Right cardiac atrium (tissue), 5 donors: ENCODE measurements around the gene MRPL30. TPM values are rescaled to one million over a fixed set of nuclear protein-coding genes. Genes with fewer than 3 reads are reported as not detected.
"Not testable (repeated sequence)": the region's sequence is repeated elsewhere in the genome, so short reads cannot be mapped to it uniquely, and the experiment has no call there.

Source experiments
- ATAC-seq, 2 donors: fragments of 200-7000 bp; cut with Tn5 transposase; one replicate each; pipeline versions ENCODE4 v1.8.0 to v1.9.1; 2020; ENCODE audit warnings: moderate library complexity in 2 of 2, mild to moderate bottlenecking in 1 of 2
- DNase-seq, 3 donors: peaks; one replicate each; pipeline ENCODE4 v3.0.0-alpha.2; 2020
- H3K27ac ChIP-seq: one replicate; pipeline ENCODE4 v1.5.1; 2013; ENCODE audit warnings: mild to moderate bottlenecking, low read length, control low read depth, moderate library complexity
- H3K27me3 ChIP-seq: one replicate; pipeline ENCODE4 v1.6.1; 2013; ENCODE audit not compliant: control insufficient read depth, insufficient read depth
- H3K4me1 ChIP-seq: one replicate; pipeline ENCODE4 v1.6.1; 2013; ENCODE audit warnings: low read length; ENCODE audit not compliant: control insufficient read depth, insufficient read depth
- H3K4me3 ChIP-seq: one replicate; pipeline ENCODE4 v1.5.1; 2013; ENCODE audit warnings: low read length, control low read depth
- H3K9me3 ChIP-seq: one replicate; pipeline ENCODE4 v1.6.1; 2013; ENCODE audit warnings: low read length; ENCODE audit not compliant: control insufficient read depth
- WGBS: extraction: QIAGEN DNeasy Blood & Tissue Kit; methylation state at CpG from one replicate; pipeline ENCODE4 v1.1.7; 2013; 5-methylcytosine and 5-hydroxymethylcytosine counted together
- intact Hi-C, 4 donors: fragments of 100-400 bp; cut with DNase I; formaldehyde crosslinking; loops; one replicate each; pipeline versions ENCODE4 v1.11.0 to v1.14.0; 2022 to 2023
- polyA plus RNA-seq: library from polyadenylated mRNA; stranded (reverse); fragments of 200-250 nt; gene quantifications from one replicate; pipeline ENCODE4 v1.2.3, GENCODE V29; 2013
- total RNA-seq, 4 donors: library from RNA; stranded (reverse); fragmentation: NEBNext Ultra II Directional; extraction: Animal tissue kit (Norgen Biotek cat#: 25700); gene quantifications; one replicate each; pipeline ENCODE4 v1.2.1, GENCODE V29; 2021
- donor health status: healthy with polysubstance abuse.
- donor health status: DM: no; HTN: yes; CAD: no.
- donor health status: DM: no; HTN: no; CAD: no.
- donor health status: DM: no; HTN: yes; CAD: no; lungs with severe emphysema.
- donor health status: DM: yes; HTN: yes; CAD: no.

The MRPL30 gene
- total and polyA plus RNA-seq, 5 donors, result 21.3 to 29.6 (median 26.0) TPM

DNA sequence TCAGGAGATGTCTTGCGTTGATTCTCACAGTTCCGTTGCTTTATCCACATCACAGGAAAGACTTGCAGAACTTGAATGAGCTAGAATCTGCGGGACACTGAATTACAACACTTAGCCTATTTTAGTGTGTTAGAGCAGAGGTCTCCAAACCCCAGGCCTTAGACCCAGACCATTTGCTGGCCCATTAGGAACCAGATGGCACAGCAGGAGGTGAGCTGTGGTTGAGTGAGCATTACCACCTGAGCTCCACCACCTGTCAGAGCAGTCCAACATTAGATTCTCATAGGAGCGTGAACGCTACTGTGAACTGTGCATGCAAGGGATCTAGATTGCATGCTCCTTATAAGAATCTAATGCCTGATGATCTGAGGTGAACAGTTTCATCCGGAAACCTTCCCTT, 3.8 kb downstream of the MRPL30 start:
- Histone ChIP-seq H3K9me3 (no peaks in the 10 kb centered on the region), H3K27ac (no peak overlapping the region), H3K4me3 (no peak overlapping the region), H3K27me3 (no peaks in the 10 kb centered on the region), H3K4me1 (peaks cover 2% of the 10 kb centered on the region)
- DNase-seq, result no peak
- no peak for ATAC-seq
- WGBS, result 62% methylated on average over 6 of the region's 6 CpGs
- intact Hi-C loops, result loop anchor here in 2 of 4 donors (10.0 kb wide), 1 partner anchor 150 kb away; the partner anchor contains the start of genes EIF5B (in 2 of the 2) and TXNDC9 (in 2 of the 2)

DNA sequence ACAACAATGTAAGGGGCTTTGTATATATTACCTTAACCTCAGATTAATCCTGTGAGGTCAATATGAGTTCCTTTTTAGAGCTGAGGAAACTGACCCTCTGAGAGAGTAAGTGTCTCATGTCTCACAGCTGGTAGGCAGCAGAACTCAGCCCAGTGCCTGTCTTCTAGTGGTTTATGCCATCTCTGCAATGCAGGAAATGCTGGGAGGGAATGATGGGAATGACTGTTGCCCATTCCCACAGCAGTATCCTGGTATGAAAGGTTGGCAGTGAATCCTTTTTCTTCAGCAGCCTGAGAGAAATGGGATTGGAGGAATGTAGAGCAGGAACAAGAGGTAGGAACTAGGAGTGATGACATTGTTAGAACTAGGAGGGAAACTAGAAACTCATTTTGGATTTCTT, 6.0 kb downstream of the MRPL30 start:
- H3K4me3 ChIP-seq, result no peak overlapping the region
- intact Hi-C loops, result loop anchor here in 2 of 4 donors (10.0 kb wide), 1 partner anchor 148 kb away; the partner anchor contains the start of genes EIF5B (in 2 of the 2) and TXNDC9 (in 2 of the 2)
- H3K27me3 ChIP-seq, result no peaks in the 10 kb centered on the region
- no peak for DNase-seq
- no peak for ATAC-seq
- peaks cover 2% of the 10 kb centered on the region for H3K4me1 ChIP-seq
- no peaks in the 10 kb centered on the region for H3K9me3 ChIP-seq
- H3K27ac ChIP-seq, result no peak overlapping the region

GRCh38 chr2:99188357-99188756, 7.4 kb downstream of the MRPL30 start:
- H3K27me3 ChIP-seq, result no peaks in the 10 kb centered on the region
- no peaks in the 10 kb centered on the region for H3K4me1 ChIP-seq
- 94% methylated on average over 3 of the region's 3 CpGs for WGBS
- H3K9me3 ChIP-seq, result no peaks in the 10 kb centered on the region
- no peak for DNase-seq
- H3K4me3 ChIP-seq, result no peak overlapping the region
- ATAC-seq, result no peak
- intact Hi-C loops, result loop anchor here in 2 of 4 donors (10.0 kb wide), 1 partner anchor 146 kb away; the partner anchor contains the start of genes EIF5B (in 2 of the 2) and TXNDC9 (in 2 of the 2)
- no peak overlapping the region for H3K27ac ChIP-seq

DNA sequence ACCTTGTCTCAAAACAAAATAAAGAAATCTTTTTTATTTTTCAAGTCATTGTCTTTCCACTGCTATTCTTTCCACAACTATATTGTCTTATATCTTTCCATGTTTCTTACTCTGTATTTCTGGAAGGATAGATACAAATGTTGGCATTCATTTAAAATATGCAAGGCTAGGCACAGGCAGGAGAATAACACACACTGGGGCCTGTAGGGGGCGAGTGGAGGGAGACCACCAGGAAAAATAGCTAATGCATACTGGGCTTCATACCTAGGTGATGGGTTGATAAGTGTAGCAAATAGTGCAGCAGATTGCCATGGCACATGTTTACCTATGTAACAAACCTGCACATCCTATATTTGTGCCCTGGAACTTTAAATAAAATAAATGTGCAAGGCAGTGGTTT, 9.6 kb downstream of the MRPL30 start:
- no peak for DNase-seq
- Histone ChIP-seq H3K4me1 (no peaks in the 10 kb centered on the region), H3K27ac (no peak overlapping the region), H3K27me3 (no peaks in the 10 kb centered on the region), H3K4me3 (no peak overlapping the region), H3K9me3 (no peaks in the 10 kb centered on the region)
- no peak for ATAC-seq
- 92% methylated on average over 1 of the region's 1 CpG for WGBS
- intact Hi-C loops, result no loop called here

DNA sequence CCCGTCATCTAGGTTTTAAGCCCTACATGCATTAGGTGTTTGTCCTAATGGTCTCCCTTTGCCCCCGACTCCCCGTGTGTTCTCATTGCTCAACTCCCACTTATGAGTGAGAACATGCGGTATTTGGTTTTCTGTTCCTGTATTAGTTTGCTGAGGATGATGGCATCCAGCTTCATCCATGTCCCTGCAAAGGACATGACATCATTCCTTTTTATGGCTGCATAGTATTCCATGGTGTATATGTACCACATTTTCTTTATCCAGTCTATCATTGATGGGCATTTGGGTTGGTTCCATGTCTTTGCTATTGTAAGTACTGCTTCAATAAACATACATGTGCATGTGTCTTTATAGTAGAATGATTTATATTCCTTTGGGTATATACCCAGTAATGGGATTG, 11.4 kb downstream of the MRPL30 start:
- H3K9me3 ChIP-seq, DNase-seq, H3K27me3 ChIP-seq, H3K4me1 ChIP-seq, intact Hi-C loops, H3K27ac ChIP-seq, ATAC-seq, H3K4me3 ChIP-seq: not testable (repeated sequence)
- WGBS, result 98% methylated on average over 4 of the region's 4 CpGs

- intact Hi-C loops, result no loop called here
- Histone ChIP-seq H3K9me3 (no peaks in the 10 kb centered on the region), H3K27ac (no peak overlapping the region), H3K4me1 (no peaks in the 10 kb centered on the region), H3K27me3 (no peaks in the 10 kb centered on the region), H3K4me3 (no peak overlapping the region)
- 90% methylated on average over 6 of the region's 6 CpGs for WGBS
- ATAC-seq (no peak), DNase-seq (no peak)
These were observed 17.3 kb downstream of the MRPL30 start for GRCh38 chr2:99198103-99198841.

GRCh38 chr2:99200076-99200800, 19.3 kb downstream of the MRPL30 start:
- Histone ChIP-seq H3K4me1 (no peaks in the 10 kb centered on the region), H3K9me3 (no peaks in the 10 kb centered on the region), H3K27me3 (no peaks in the 10 kb centered on the region), H3K4me3 (no peak overlapping the region), H3K27ac (no peak overlapping the region)
- DNase-seq (no peak), ATAC-seq (no peak)
- 90% methylated on average over 7 of the region's 7 CpGs for WGBS
- intact Hi-C loops, result no loop called here

- DNase-seq (no peak), ATAC-seq (peak in 1 of 2 donors; percentile 25)
- H3K4me1 ChIP-seq, result no peaks in the 10 kb centered on the region
- H3K27me3 ChIP-seq, result no peaks in the 10 kb centered on the region
- H3K27ac ChIP-seq, result no peak overlapping the region
- 92% methylated on average over 4 of the region's 4 CpGs for WGBS
- H3K9me3 ChIP-seq, result no peaks in the 10 kb centered on the region
- no peak overlapping the region for H3K4me3 ChIP-seq
- intact Hi-C loops, result no loop called here
These were observed 21.1 kb downstream of the MRPL30 start for GRCh38 chr2:99201959-99202678.

DNA sequence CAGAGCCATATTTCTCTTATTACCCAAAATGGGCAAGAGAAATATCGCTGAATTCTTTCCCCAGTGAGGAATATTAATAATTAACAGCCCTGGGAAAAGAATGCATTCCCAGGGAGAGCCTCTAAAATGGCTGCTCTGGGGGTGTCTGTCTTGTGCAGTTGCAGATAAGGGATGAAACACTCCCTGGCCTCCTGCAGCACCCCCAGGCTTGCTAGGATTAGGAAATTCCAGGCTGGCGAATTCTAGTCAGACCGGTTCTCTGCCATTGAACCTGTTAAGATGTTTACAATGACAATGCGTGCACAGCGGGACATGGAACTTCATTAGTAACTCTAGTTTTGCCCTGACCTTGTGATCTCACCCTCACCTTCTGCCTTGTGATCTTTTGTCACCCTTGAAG, 24.5 kb downstream of the MRPL30 start:
- ATAC-seq (no peak), DNase-seq (no peak)
- WGBS, result 92% methylated on average over 5 of the region's 5 CpGs
- no peaks in the 10 kb centered on the region for H3K27me3 ChIP-seq
- H3K4me3 ChIP-seq, result no peak overlapping the region
- no peak overlapping the region for H3K27ac ChIP-seq
- intact Hi-C loops, result no loop called here
- H3K4me1 ChIP-seq, result no peaks in the 10 kb centered on the region
- no peaks in the 10 kb centered on the region for H3K9me3 ChIP-seq

DNA sequence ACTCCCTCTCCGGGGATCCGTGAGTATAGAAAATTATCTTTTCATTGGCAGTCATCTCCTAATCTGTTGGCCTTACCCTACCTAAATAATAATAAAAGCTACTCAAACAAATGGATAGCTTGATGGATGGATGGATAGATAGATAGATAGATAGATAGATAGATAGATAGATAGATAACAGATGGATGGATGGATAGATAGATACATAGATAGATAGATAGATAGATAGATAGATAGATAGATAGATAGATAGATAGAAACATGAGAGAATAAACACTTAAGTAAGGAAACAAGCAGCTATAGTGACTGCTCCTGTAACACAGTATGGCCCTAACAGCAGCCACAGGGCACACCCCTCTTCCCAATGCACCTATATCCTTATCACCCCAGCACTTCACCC, 35.1 kb downstream of the MRPL30 start:
- ATAC-seq, result no peak
- H3K27me3 ChIP-seq, result no peaks in the 10 kb centered on the region
- no peak for DNase-seq
- H3K27ac ChIP-seq, result no peak overlapping the region
- no peaks in the 10 kb centered on the region for H3K9me3 ChIP-seq
- H3K4me1 ChIP-seq, result peaks cover 3% of the 10 kb centered on the region
- 93% methylated on average over 2 of the region's 2 CpGs for WGBS
- no peak overlapping the region for H3K4me3 ChIP-seq
- intact Hi-C loops, result no loop called here
